ENCODE data around the gene COG4.

COG4 gene

DNA sequence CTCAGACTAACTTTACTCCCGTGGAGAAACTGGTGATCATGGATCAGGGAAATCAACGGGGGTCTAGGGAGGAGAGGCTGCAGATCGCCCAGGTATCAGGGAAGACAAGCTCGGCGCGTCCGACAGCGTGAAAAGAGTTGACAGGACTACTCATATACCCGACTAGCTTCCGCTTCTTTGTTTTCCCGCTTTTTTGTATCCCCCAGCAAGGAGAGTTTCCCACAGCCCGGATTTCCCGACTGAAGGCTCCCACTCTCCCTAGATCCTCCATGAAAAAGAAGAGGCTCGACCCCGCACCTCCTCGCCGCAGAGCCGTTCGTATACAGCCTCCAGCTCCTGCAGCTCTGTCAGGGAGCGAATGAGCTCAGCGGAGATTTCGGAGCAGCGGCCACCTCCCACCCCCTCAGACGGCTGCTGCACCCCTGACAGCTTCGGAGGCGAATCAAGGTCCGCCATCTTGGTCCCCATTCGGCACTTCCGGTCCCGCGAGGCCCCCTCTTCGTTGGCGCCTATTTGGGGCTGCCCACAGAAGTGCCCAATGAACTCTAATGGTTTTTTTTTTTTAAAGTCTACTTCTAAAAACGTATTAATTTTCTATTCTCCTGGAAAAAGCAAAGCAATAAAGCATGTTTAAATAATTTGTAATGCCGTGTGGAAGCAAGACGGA lies at the start of gene COG4:
Gene COG4 (minus strand): TSS at position 479 of the 667 bp plus-strand sequence. CDS start 11 bp downstream, at position 468.
- DNase-seq (ENCODE audit: low read depth) = peak; percentile 39
- H3K4me3 ChIP-seq (ENCODE audit: low read length) = peak within 1 kb of the TSS; percentile 100
- TF ChIP-seq, protein P1, sequence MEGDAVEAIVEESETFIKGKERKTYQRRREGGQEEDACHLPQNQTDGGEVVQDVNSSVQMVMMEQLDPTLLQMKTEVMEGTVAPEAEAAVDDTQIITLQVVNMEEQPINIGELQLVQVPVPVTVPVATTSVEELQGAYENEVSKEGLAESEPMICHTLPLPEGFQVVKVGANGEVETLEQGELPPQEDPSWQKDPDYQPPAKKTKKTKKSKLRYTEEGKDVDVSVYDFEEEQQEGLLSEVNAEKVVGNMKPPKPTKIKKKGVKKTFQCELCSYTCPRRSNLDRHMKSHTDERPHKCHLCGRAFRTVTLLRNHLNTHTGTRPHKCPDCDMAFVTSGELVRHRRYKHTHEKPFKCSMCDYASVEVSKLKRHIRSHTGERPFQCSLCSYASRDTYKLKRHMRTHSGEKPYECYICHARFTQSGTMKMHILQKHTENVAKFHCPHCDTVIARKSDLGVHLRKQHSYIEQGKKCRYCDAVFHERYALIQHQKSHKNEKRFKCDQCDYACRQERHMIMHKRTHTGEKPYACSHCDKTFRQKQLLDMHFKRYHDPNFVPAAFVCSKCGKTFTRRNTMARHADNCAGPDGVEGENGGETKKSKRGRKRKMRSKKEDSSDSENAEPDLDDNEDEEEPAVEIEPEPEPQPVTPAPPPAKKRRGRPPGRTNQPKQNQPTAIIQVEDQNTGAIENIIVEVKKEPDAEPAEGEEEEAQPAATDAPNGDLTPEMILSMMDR (conservative IDR thresholded peaks at IDR 0.05; ENCODE audit: low read depth, low read length) = no peak

DNA sequence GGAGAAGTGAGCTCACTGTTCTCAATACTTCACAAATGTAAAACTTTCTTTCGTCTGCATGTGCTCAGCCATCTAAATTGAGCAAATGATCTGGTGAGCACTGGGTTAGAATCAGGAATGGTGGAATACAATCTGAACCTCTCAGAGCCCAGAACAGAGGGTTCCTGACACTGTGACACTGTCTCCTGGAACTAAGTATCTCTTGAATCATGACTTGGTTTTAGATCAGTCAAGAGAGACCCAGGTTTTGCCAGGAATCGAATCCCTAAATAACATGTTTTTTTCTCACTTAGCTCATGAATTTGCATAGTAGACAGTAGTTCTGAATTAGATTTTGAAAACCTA lies 49.5 kb upstream of the COG4 start:
- no peak for DNase-seq (ENCODE audit: low read depth)
- no peak overlapping the region for H3K4me3 ChIP-seq (ENCODE audit: low read length)
- TF ChIP-seq, protein P1 (conservative IDR thresholded peaks at IDR 0.05; ENCODE audit: low read depth, low read length) = no peak

- no peak for DNase-seq (ENCODE audit: low read depth)
- H3K4me3 ChIP-seq (ENCODE audit: low read length) = no peak overlapping the region
- TF ChIP-seq, protein P1 (conservative IDR thresholded peaks at IDR 0.05; ENCODE audit: low read depth, low read length) = no peak
Observed at GRCh38 chr16:70572050-70572925, 48.9 kb upstream of the COG4 start.

- no peak overlapping the region for H3K4me3 ChIP-seq (ENCODE audit: low read length)
- TF ChIP-seq, protein P1 (conservative IDR thresholded peaks at IDR 0.05; ENCODE audit: low read depth, low read length) = no peak
- no peak for DNase-seq (ENCODE audit: low read depth)
Observed at GRCh38 chr16:70571623-70572022, 48.3 kb upstream of the COG4 start.

GRCh38 chr16:70570967-70571570 lies 47.7 kb upstream of the COG4 start:
- no peak overlapping the region for H3K4me3 ChIP-seq (ENCODE audit: low read length)
- TF ChIP-seq, protein P1 (conservative IDR thresholded peaks at IDR 0.05; ENCODE audit: low read depth, low read length) = no peak
- no peak for DNase-seq (ENCODE audit: low read depth)

DNA sequence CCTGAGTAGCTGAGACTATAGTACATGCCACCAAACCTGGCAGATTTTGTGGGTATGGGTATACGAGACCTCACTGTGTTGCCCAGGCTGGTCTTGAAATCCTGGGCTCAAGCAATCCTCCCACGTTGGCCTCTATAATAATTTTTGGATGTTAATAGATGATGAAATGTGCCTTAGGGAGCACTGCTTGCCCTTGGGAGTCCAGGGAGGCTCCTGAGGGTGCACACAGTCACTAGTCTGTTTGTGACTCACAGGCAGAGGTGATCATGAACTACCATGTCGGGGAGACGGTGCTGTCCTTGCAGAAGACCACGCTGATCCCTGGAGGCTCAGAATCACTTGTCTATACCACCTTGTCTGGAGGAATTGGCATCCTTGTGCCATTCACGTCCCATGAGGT lies 46.4 kb upstream of the COG4 start:
- no peak overlapping the region for H3K4me3 ChIP-seq (ENCODE audit: low read length)
- TF ChIP-seq, protein P1 (conservative IDR thresholded peaks at IDR 0.05; ENCODE audit: low read depth, low read length) = no peak
- no peak for DNase-seq (ENCODE audit: low read depth)

Data from retinal pigment epithelial cell (primary cell).